Renal cortex interstitium (tissue), 11 donors: ENCODE measurements around the gene CGA. TPM values are rescaled to one million over a fixed set of nuclear protein-coding genes. Genes with fewer than 3 reads are reported as not detected.

Experiments
- DNase-seq, 11 donors: peaks; one replicate each; pipeline ENCODE4 v3.0.0-alpha.2; 2013; ENCODE audit warnings: low read depth in 9 of 11, low spot score in 4 of 11; ENCODE audit errors: extremely low read depth in 1 of 11
- polyA plus RNA-seq, 3 donors: library from polyadenylated mRNA; unstranded; fragments of 120-200 nt; gene quantifications; one replicate each; pipeline ENCODE4 v1.2.1, GENCODE V29; 2013; ENCODE audit not compliant: insufficient read length in 3 of 3

The CGA gene
- polyA plus RNA-seq, 3 donors: 3.5 to 5.9 TPM; not detected in 1

- no peak for DNase-seq
Observed at GRCh38 chr6:87094576-87094975, 330 bp downstream of the CGA start.

- DNase-seq: no peak
Observed at GRCh38 chr6:87093651-87094050, 1.3 kb downstream of the CGA start.

GRCh38 chr6:87093199-87093598 is 1.7 kb downstream of the CGA start:
- no peak for DNase-seq

GRCh38 chr6:87092435-87092834 is 2.5 kb downstream of the CGA start:
- DNase-seq: no peak

GRCh38 chr6:87089135-87089534 is 5.8 kb downstream of the CGA start:
- no peak for DNase-seq

- DNase-seq: no peak
Observed at GRCh38 chr6:87088076-87088475, 6.8 kb downstream of the CGA start.

GRCh38 chr6:87082160-87082721 is 12.7 kb downstream of the CGA start:
- no peak for DNase-seq

- peak; percentile 39 to 72 (median 54) for DNase-seq
Observed at GRCh38 chr6:87078983-87079616, 15.8 kb downstream of the CGA start.

- DNase-seq: no peak
Observed at GRCh38 chr6:87075168-87075567, 19.7 kb downstream of the CGA start.

- peak in 3 of 11 donors; percentile 15 to 16 (median 15) for DNase-seq
Observed at GRCh38 chr6:87074101-87074621, 20.7 kb downstream of the CGA start.

GRCh38 chr6:87071683-87072082 is 23.2 kb downstream of the CGA start:
- no peak for DNase-seq

- no peak for DNase-seq
Observed at GRCh38 chr6:87070741-87071140, 24.2 kb downstream of the CGA start.

- no peak for DNase-seq
Observed at GRCh38 chr6:87068795-87069194, 26.1 kb downstream of the CGA start.

GRCh38 chr6:87066449-87067333 is 28.2 kb downstream of the CGA start:
- DNase-seq: peak; percentile 15 to 55 (median 48)

- DNase-seq: no peak
Observed at GRCh38 chr6:87065117-87065516, 29.8 kb downstream of the CGA start.

- DNase-seq: no peak
Observed at GRCh38 chr6:87059943-87060342, 35.0 kb downstream of the CGA start.

- no peak for DNase-seq
Observed at GRCh38 chr6:87054143-87054833, 40.6 kb downstream of the CGA start.

GRCh38 chr6:87053312-87053711 is 41.6 kb downstream of the CGA start:
- no peak for DNase-seq

- no peak for DNase-seq
Observed at GRCh38 chr6:87049779-87050178, 45.1 kb downstream of the CGA start.
